Limb (tissue), 2 donors: ENCODE results near the gene OSER1.

Experiments
- DNase-seq, 2 donors: peaks; one replicate each; pipeline ENCODE4 v3.0.0-alpha.2; 2016; ENCODE audit errors: extremely low spot score in 2 of 2

The OSER1 gene

GRCh38 chr20:44228465-44229258, 18.1 kb upstream of the OSER1 start:
- DNase-seq, result no peak

GRCh38 chr20:44224637-44225036, 14.1 kb upstream of the OSER1 start:
- no peak for DNase-seq

DNA sequence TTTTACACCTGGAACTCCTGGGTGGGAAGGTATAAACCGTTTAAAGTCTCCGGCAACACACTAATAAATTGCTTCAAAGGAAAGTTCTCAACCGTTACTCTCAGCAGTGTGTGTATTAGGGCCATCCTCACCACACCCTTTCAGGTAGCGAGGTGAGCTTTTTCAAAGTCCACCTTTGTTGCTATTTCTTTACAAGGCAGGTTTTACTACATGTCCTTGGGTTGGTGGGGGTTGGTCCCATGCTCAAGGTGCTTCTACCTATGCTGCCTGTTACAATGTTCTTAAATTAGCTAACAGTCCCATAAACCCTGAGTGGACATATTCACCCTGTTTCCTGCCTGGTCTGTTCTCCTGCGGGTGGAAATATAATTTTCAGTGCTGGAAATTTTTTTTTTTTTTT, 13.2 kb upstream of the OSER1 start:
- no peak for DNase-seq

DNA sequence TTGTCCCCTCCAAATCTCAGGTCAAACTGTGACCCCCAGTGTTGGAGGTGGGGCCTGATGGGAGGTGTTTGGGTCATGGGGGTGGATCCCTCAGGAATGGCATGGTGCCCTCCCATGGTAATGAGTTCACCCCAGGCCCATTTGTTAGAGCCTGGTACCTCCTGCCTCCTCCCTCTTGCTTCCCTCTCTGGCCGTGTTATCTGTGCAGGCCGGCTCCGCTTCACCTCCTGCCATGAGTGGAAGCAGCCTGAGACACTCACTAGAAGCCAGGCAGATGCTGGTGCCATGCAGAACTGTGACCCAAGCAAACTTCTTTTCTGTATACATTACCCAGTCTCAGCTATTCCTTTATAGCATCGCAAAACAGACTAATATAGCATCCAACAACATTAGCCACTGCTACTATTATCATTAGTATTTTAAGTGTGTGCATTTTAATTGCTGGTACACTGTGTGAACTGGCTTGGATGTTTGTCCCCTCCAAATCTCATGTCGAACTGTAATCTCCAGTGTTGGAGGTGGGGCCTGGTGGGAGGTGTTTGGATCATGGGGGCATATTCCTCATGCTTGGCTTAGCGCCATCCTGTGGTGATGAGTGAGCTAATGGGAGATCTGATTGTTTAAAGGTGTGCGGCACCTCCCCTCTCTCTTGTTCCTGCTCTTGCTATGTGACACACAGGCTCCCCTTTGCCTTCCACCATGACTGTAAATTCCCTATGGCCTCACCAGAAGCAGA, 12.2 kb upstream of the OSER1 start:
- no peak for DNase-seq

- DNase-seq, result no peak
Observed at GRCh38 chr20:44222027-44222426, 11.5 kb upstream of the OSER1 start.

- no peak for DNase-seq
Observed at GRCh38 chr20:44221368-44221954, 10.9 kb upstream of the OSER1 start.

DNA sequence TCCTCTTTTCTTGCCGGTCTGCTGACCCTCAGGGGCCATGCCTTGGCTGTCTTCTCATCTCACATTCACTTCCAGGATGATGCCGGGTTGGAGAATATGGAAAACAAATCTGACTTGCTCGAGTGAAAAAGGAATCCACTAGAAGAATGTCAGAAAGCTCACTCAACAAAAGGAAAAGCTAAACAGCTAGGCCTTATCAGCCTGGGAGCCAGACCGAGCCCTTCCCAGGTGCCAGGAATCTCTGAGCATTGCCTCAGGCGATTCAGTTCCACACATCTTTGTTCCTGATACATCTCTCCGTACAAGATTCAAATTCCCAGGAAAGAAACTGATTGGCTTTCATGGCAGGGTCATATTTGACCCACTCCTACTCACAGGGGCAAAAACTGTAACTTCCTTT, 9.2 kb upstream of the OSER1 start:
- no peak for DNase-seq

DNA sequence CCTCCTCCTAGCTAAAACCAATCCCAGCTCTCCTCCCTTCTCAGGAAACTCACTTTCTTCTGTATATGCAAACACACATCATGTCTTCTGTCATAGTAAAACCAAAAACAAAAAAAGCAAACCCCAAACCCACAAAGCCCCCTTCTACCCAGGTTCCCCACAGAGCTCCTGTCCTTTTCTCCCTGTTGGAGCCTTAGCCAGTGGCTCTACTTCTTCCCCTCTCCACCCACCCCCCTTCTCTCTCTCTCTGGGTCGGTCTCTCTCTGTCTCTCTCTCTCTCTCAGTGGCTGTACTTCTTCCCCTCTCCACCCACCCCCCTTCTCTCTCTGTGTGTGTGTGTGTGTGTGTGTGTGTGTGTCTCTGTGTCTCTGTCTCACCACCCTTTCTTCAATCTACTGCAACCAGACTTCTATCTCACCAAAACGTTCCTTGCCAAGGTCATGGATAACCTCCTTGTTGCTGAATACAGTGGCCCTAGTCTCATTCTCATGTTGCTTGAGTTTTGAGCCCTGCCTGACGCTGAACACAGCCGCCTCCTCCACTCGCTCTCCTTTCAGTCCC, 8.7 kb upstream of the OSER1 start:
- DNase-seq, result no peak

GRCh38 chr20:44218446-44218845, 7.9 kb upstream of the OSER1 start:
- DNase-seq, result no peak

DNA sequence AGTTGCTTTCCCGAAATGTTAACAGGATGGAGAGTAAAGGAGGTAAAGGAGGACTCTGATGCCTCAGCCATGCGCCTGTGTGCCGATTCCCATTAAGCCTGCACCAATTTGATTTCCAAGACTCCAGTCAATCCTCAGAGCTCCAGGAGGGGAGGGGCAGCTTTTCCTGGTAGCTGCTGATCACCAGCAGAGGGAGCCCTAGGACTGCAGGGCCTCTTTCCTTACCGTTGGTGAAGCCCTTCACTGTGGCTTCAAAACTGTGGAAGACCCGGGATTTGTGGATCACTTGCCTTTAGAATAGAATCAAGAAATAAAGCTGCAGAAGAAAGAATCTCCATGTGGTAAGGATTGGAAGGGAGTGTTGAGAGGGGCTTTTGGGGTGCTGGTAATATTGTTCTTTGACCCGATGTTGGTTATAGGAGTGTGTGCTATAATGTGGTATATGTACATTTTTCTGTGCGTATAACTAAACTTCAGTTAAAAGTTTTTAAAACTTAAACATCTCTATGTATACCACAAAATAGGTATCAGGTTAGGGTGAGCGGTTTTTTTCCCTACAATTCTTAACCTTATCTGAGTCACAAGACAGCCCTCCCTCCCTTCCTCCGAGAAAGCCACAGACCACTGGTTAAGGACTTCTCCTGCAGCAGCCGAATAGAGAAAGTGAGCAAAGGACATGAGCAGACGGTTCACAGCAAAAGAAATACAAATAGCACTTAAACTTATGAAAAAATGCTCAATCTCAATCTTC, 6.9 kb upstream of the OSER1 start:
- peak in 1 of 2 donors; percentile 51 for DNase-seq

GRCh38 chr20:44215125-44215524, 4.6 kb upstream of the OSER1 start:
- peak; percentile 58 to 80 for DNase-seq

DNA sequence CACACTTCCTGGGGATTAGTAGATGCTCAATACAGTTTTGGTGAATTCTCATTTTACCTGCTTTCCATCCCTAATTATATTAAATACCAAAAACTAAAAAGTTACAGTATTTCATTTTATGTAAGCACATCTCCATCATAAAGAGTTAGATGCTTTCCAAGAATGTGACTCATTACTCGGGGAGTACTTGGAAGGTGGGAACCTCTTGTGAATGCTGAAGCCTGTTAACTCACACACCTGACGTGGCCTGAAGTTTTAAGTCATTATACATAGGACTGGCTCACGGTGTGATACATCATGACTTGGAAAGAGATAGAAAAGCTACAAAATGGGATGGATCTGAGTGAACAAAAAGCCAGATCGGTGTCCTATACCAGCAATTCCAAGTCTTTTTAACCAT, 2.2 kb upstream of the OSER1 start:
- no peak for DNase-seq

- DNase-seq, result no peak
Observed at GRCh38 chr20:44211177-44212039, 837 bp upstream of the OSER1 start.

DNA sequence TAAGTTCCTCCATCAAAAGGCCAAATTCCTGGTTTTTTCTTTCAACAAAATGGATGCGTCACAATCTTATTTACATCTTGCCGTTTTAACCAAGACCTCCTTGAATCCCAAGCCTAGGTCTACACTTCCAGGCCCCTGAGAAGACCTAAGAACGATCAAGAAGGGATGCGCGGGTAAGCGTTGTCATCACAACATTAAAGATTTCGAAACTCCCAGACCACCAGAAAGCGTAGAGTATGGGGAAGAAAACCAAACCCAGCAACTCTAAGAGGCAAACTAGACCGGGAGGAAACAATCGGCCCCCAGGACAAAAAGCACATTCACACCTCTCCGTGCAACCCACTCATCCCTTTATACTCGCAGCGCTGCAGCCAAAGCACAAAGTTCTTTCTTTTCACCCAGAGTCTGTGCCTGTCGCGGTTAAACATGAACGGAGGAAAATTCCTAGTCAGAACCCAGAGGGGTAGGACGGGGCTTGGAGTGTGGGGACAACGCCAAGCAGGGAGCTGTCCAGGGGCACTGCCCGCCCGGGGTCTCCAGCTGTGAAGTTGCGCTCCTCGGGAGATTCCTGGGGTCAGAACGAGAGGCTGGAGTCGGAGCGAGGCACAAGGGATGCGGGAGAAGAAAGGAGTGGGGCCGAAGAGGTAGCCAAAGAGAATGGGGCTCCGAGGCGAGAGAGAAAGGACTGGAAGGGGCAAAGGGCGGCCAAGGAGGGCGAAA, 725 bp downstream of the OSER1 start:
- DNase-seq, result no peak

DNA sequence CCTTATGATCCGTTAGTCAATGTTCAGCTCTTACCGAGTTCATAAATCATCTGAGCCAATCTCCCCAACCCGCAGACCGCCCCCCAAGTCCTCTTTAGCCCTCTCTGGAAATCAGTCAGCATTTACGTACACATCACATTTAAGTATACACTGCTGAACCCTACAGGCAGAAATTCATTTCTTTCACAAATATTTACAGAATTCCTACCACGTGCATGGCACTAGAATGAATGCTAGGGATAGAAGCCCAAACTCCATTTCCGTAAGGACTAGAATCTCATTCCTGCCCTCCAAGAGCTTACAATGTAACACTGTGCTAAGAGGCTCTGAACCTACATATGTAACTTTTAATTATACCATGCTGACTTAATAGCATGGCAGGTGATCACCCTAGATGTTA, 1.8 kb downstream of the OSER1 start:
- no peak for DNase-seq

DNA sequence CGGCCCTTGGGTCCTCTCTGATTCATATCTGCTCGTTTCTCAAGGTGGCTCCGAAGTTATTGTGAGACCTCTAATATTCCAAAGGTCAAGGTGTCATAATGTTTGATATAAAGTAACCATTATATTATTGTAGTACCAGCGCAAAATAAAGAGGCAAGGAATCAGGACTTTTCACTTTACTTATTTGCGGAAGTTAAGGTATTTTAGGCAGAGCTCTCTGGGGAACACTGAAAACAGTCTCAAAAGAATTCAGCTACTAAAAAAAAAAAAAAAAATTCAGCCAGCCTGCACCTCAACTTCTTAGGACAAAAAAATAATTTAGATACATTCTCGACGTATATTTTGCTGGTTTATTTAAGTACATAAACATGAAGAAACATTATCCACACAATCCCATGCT, 2.4 kb downstream of the OSER1 start:
- DNase-seq, result no peak

DNA sequence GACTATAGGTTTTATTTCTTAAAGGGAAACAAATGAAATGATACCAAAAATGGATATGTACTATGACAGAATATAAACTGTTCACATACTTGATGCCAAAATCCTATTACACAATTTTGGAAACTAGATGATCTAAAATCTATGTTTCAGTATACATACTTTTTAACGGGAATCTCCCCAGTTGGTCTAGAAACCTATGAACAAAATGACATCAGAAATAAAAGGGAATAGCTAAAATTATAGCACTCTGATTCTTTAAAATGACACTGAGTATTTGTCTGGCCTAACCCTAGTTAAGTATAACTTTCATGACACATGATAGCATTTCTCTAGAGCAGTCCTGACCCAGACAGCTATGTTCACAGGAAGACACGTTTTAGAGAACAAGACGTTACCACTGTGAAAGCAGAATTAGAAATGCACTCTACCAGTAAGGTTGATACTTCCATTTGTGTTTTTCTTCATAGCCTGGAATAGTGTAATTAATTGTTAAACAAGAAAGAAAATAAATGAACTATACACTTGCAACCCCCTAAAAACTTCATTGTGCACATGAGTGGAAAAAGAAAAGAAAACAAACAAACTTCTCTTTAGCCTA, 3.3 kb downstream of the OSER1 start:
- no peak for DNase-seq

DNA sequence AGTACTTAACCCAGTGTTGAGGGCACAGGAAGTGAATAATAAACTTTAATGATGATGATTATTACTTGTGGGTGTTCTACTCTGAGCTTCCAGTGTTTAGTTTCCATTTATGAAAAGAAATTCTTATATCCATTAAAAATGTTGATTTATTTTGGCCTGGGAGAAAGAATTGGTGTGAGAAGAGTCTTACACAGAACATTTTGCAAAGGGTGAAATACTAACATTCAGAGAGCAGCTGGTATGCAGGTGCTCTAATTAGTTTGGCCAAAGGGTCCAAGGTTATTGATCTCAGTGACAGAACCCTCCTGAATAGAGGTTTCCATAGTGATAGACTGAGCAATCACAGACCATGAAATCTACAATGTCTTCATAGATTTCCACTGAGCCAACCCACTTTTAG, 4.4 kb downstream of the OSER1 start:
- no peak for DNase-seq

GRCh38 chr20:44204832-44205215, 5.7 kb downstream of the OSER1 start:
- DNase-seq, result no peak
